Osteoblast (primary cell): ENCODE data around the gene ADAM8. TPM values are rescaled to one million over a fixed set of nuclear protein-coding genes. Genes with fewer than 3 reads are reported as not detected.
"Not testable (repeated sequence)": the region's sequence is repeated elsewhere in the genome, so short reads cannot be mapped to it uniquely, and the experiment has no call there.

Source experiments
- DNase-seq: peaks from one replicate; pipeline ENCODE4 v3.0.0; 2011; ENCODE audit warnings: low spot score, mixed read lengths; ENCODE audit not compliant: insufficient read length; ENCODE audit errors: missing footprints
- H2AFZ ChIP-seq: 2 replicates; pipeline ENCODE4 v1.6.0; 2011; ENCODE audit warnings: mild to moderate bottlenecking, low read length
- H3K27ac ChIP-seq: 2 replicates; pipeline ENCODE4 v1.5.1; 2011; ENCODE audit warnings: mild to moderate bottlenecking, low read depth, low read length, moderate library complexity
- H3K27me3 ChIP-seq: 2 replicates; pipeline ENCODE4 v1.6.0; 2012; ENCODE audit warnings: mild to moderate bottlenecking, control low read depth, inconsistent platforms, low read length, moderate library complexity; ENCODE audit not compliant: insufficient read depth
- H3K36me3 ChIP-seq: 2 replicates; pipeline ENCODE4 v1.5.1; 2011; ENCODE audit warnings: mild to moderate bottlenecking, low read length, control low read depth, moderate library complexity; ENCODE audit not compliant: insufficient read depth
- H3K4me1 ChIP-seq: 2 replicates; pipeline ENCODE4 v1.5.1; 2011; ENCODE audit warnings: mild to moderate bottlenecking, low read length, control low read depth, moderate library complexity; ENCODE audit not compliant: insufficient read depth
- H3K4me2 ChIP-seq: 2 replicates; pipeline ENCODE4 v1.6.0; 2011; ENCODE audit warnings: mild to moderate bottlenecking, low read length; ENCODE audit not compliant: insufficient read depth
- H3K4me3 ChIP-seq: fragments of 200-600 bp; sonication (generic); 3 replicates; pipeline ENCODE4 v1.5.1; 2012; ENCODE audit warnings: mild to moderate bottlenecking, low read length, inconsistent platforms; ENCODE audit not compliant: insufficient read depth
- H3K79me2 ChIP-seq: 2 replicates; pipeline ENCODE4 v1.6.0; 2012; ENCODE audit warnings: mild to moderate bottlenecking, low read length, control low read depth, inconsistent platforms; ENCODE audit not compliant: insufficient read depth
- H3K9me3 ChIP-seq: 2 replicates; pipeline ENCODE4 v1.5.1; 2011; ENCODE audit warnings: low read depth, low read length, control low read depth
- H4K20me1 ChIP-seq: 2 replicates; pipeline ENCODE4 v1.6.0; 2012; ENCODE audit warnings: mild to moderate bottlenecking, low read length, control low read depth; ENCODE audit not compliant: insufficient read depth
- CTCF ChIP-seq: IDR thresholded peaks from 2 replicates; pipeline ENCODE4 v1.5.1; 2011; ENCODE audit warnings: mild to moderate bottlenecking, low read depth, low read length, moderate library complexity; ENCODE audit errors: extremely low read depth
- total RNA-seq: library from RNA; depleted of rRNA; stranded (reverse); fragments of >200 nt; gene quantifications from 2 replicates; pipeline ENCODE4 v1.2.3, GENCODE V29; 2012

ADAM8 gene
- total RNA-seq, 1 donor = 2.2 TPM

GRCh38 chr10:133237241-133237587 lies 39.5 kb downstream of the ADAM8 start:
- H2AFZ ChIP-seq = no peak overlapping the region
- peaks cover 59% of the 10 kb centered on the region for H3K27me3 ChIP-seq
- no peak overlapping the region for H3K4me2 ChIP-seq
- H3K36me3 ChIP-seq = no peaks in the 10 kb centered on the region
- DNase-seq = no peak
- H3K4me3 ChIP-seq = no peak overlapping the region
- no peaks in the 10 kb centered on the region for H3K79me2 ChIP-seq
- H3K4me1 ChIP-seq = no peaks in the 10 kb centered on the region
- no peak overlapping the region for H3K27ac ChIP-seq
- H3K9me3 ChIP-seq = no peaks in the 10 kb centered on the region
- no peak for TF ChIP-seq CTCF
- no peaks in the 10 kb centered on the region for H4K20me1 ChIP-seq

GRCh38 chr10:133236401-133237240 lies 40.0 kb downstream of the ADAM8 start:
- Histone ChIP-seq H3K36me3 (no peaks in the 10 kb centered on the region), H3K79me2 (no peaks in the 10 kb centered on the region), H3K27me3 (peaks cover 59% of the 10 kb centered on the region), H3K9me3 (no peaks in the 10 kb centered on the region), H3K4me1 (no peaks in the 10 kb centered on the region), H3K27ac (no peak overlapping the region), H3K4me3 (no peak overlapping the region), H2AFZ (no peak overlapping the region), H3K4me2 (no peak overlapping the region), H4K20me1 (no peaks in the 10 kb centered on the region)
- TF ChIP-seq CTCF = no peak
- DNase-seq = no peak

GRCh38 chr10:133235932-133236331 lies 40.7 kb downstream of the ADAM8 start:
- Histone ChIP-seq H4K20me1 (no peaks in the 10 kb centered on the region), H3K27ac (no peak overlapping the region), H3K4me3 (no peak overlapping the region), H2AFZ (no peak overlapping the region), H3K4me2 (no peak overlapping the region), H3K9me3 (no peaks in the 10 kb centered on the region), H3K79me2 (no peaks in the 10 kb centered on the region), H3K27me3 (peaks cover 62% of the 10 kb centered on the region), H3K4me1 (no peaks in the 10 kb centered on the region), H3K36me3 (no peaks in the 10 kb centered on the region)
- TF ChIP-seq CTCF = no peak
- no peak for DNase-seq

- no peak for DNase-seq
- H3K9me3 ChIP-seq = no peaks in the 10 kb centered on the region
- H3K27ac ChIP-seq = no peak overlapping the region
- H3K4me3 ChIP-seq = no peak overlapping the region
- H4K20me1 ChIP-seq = no peaks in the 10 kb centered on the region
- H3K36me3 ChIP-seq = no peaks in the 10 kb centered on the region
- H3K27me3 ChIP-seq = peaks cover 60% of the 10 kb centered on the region
- H3K79me2 ChIP-seq = no peaks in the 10 kb centered on the region
- H2AFZ ChIP-seq = no peak overlapping the region
- H3K4me1 ChIP-seq = no peaks in the 10 kb centered on the region
- H3K4me2 ChIP-seq = no peak overlapping the region
- TF ChIP-seq CTCF = no peak
These were observed 41.3 kb downstream of the ADAM8 start for GRCh38 chr10:133235265-133235855.

- H3K27me3 ChIP-seq = peaks cover 60% of the 10 kb centered on the region
- H3K4me1 ChIP-seq, H3K4me3 ChIP-seq: not testable (repeated sequence)
These were observed 41.9 kb downstream of the ADAM8 start for GRCh38 chr10:133234796-133235195.

More at GRCh38 chr10:133234796-133235195, 41.9 kb downstream of the ADAM8 start:
- not testable (repeated sequence) for H3K9me3 ChIP-seq, H4K20me1 ChIP-seq, DNase-seq, H2AFZ ChIP-seq, H3K36me3 ChIP-seq, H3K27ac ChIP-seq, H3K79me2 ChIP-seq, H3K4me2 ChIP-seq
